ENCODE results near the gene FOCAD.

The FOCAD gene

GRCh38 chr9:21016701-21017491 is 332.8 kb downstream of the FOCAD start:
- peak; percentile 76 for DNase-seq (ENCODE audit: low read depth)

- no peak for DNase-seq (ENCODE audit: low read depth)
These were observed 334.1 kb downstream of the FOCAD start for GRCh38 chr9:21018177-21018576.

GRCh38 chr9:21023861-21024260 is 339.8 kb downstream of the FOCAD start:
- DNase-seq (ENCODE audit: low read depth): no peak

GRCh38 chr9:21027295-21027694 is 343.2 kb downstream of the FOCAD start:
- DNase-seq (ENCODE audit: low read depth): no peak

GRCh38 chr9:21028466-21028865 is 344.4 kb downstream of the FOCAD start:
- DNase-seq (ENCODE audit: low read depth): no peak

- DNase-seq (ENCODE audit: low read depth): no peak
These were observed 345.6 kb downstream of the FOCAD start for GRCh38 chr9:21029661-21030060.

GRCh38 chr9:21030389-21031035 is 346.5 kb downstream of the FOCAD start:
- no peak for DNase-seq (ENCODE audit: low read depth)

GRCh38 chr9:21031091-21031807 is 347.2 kb downstream of the FOCAD start, which contains the start of gene HACD4:
Gene HACD4, minus strand, starts transcription at chr9:21031640. Its CDS starts 50 bp downstream, at chr9:21031590.
- no peak for DNase-seq (ENCODE audit: low read depth)

GRCh38 chr9:21031808-21032183 is 347.7 kb downstream of the FOCAD start:
- DNase-seq (ENCODE audit: low read depth): no peak

- no peak for DNase-seq (ENCODE audit: low read depth)
These were observed 353.2 kb downstream of the FOCAD start for GRCh38 chr9:21037278-21037677.

- DNase-seq (ENCODE audit: low read depth): no peak
These were observed 355.2 kb downstream of the FOCAD start for GRCh38 chr9:21039302-21039701.

- no peak for DNase-seq (ENCODE audit: low read depth)
These were observed 358.4 kb downstream of the FOCAD start for GRCh38 chr9:21042466-21042865.

- no peak for DNase-seq (ENCODE audit: low read depth)
These were observed 359.8 kb downstream of the FOCAD start for GRCh38 chr9:21043841-21044240.

All from HS-5 (cell line).